Stomach (tissue), 4 donors: ENCODE results near the gene GAPVD1.

Experiments
- CTCF ChIP-seq, 7 experiments: fragments of 450-650 bp in 4 of 7; fragments of 200-600 bp in 3 of 7; sonication (generic) in 3 of 7; IDR thresholded peaks; one replicate each; pipeline ENCODE4 v1.5.1; 2016 to 2019; ENCODE audit warnings: antibody characterized with exemption in 7 of 7, control low read depth in 2 of 7, mild to moderate bottlenecking in 1 of 7
- POLR2A ChIP-seq, 4 donors: fragments of 450-650 bp; IDR thresholded peaks; one replicate each; pipeline ENCODE4 v1.6.1; 2016; ENCODE audit warnings: antibody characterized with exemption in 4 of 4, control low read depth in 2 of 4, mild to moderate bottlenecking in 1 of 4, moderate library complexity in 1 of 4

DNA sequence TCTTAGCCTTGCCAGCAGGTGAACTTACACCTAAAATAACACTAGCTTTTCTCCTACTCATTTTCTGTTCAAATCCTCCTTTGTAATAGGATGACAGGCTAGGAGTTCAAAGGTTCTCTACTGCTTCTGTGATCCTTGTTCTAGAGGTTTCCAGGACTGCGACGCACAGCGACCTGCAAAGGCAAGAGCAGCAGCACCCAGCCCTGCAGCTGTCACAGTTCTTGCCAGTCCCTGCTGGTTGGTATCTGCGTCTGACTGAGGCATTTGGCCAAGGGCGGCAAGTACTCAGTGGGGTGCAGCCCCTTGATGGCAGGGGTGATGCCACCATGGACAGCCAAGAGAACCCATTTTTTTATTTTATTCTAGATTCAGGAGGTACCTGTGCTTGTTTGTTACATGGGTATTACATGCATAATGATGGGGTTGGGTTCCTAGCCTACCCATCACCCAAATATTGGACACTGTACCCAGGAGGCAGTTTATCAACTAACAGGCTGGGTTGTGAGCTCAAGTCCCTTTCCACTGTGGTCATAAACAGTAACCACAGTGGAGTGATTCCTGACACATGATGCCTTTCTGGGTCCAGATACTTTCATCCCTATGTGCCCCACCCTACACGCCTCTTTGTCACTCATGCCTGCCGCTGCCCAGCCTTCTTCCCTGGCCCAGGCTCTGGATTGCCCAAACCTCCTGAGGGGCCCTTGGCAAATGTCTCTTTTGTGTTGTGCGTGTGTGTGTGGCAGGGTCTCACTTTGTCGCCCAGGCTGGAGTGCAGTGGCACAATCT, 111.0 kb downstream of the GAPVD1 start:
- no peak for TF ChIP-seq CTCF (IDR thresholded peaks at IDR 0.05)
- no peak for TF ChIP-seq POLR2A (IDR thresholded peaks at IDR 0.05)
